ENCODE measurements around the gene PRUNE2.

PRUNE2 gene

GRCh38 chr9:76901801-76902200 lies 4.1 kb downstream of the PRUNE2 start:
- DNase-seq: peak in 1 of 2 experiments; percentile 43

- no peak for DNase-seq
Observed at GRCh38 chr9:76900884-76901440, 5.0 kb downstream of the PRUNE2 start.

GRCh38 chr9:76898786-76899185 lies 7.1 kb downstream of the PRUNE2 start:
- DNase-seq: no peak

- no peak for DNase-seq
Observed at GRCh38 chr9:76897804-76898525, 7.9 kb downstream of the PRUNE2 start.

- DNase-seq: no peak
Observed at GRCh38 chr9:76896035-76896434, 9.9 kb downstream of the PRUNE2 start.

GRCh38 chr9:76895186-76895585 lies 10.7 kb downstream of the PRUNE2 start:
- DNase-seq: no peak

- DNase-seq: no peak
Observed at GRCh38 chr9:76894198-76894597, 11.7 kb downstream of the PRUNE2 start.

- DNase-seq: no peak
Observed at GRCh38 chr9:76893395-76893932, 12.4 kb downstream of the PRUNE2 start.

GRCh38 chr9:76891874-76892273 lies 14.0 kb downstream of the PRUNE2 start:
- no peak for DNase-seq

- DNase-seq: no peak
Observed at GRCh38 chr9:76891279-76891678, 14.6 kb downstream of the PRUNE2 start.

GRCh38 chr9:76887951-76888350 lies 18.0 kb downstream of the PRUNE2 start:
- DNase-seq: no peak

- no peak for DNase-seq
Observed at GRCh38 chr9:76887003-76887821, 18.7 kb downstream of the PRUNE2 start.

- DNase-seq: no peak
Observed at GRCh38 chr9:76886318-76886717, 19.6 kb downstream of the PRUNE2 start.

GRCh38 chr9:76884823-76885222 lies 21.1 kb downstream of the PRUNE2 start:
- no peak for DNase-seq

GRCh38 chr9:76883341-76883855 lies 22.5 kb downstream of the PRUNE2 start:
- DNase-seq: no peak

- no peak for DNase-seq
Observed at GRCh38 chr9:76882686-76883085, 23.2 kb downstream of the PRUNE2 start.

- no peak for DNase-seq
Observed at GRCh38 chr9:76880210-76880609, 25.7 kb downstream of the PRUNE2 start.

GRCh38 chr9:76878933-76879332 lies 27.0 kb downstream of the PRUNE2 start:
- no peak for DNase-seq

- no peak for DNase-seq
Observed at GRCh38 chr9:76877961-76878360, 28.0 kb downstream of the PRUNE2 start.

GRCh38 chr9:76876098-76876497 lies 29.8 kb downstream of the PRUNE2 start:
- DNase-seq: no peak

- DNase-seq: no peak
Observed at GRCh38 chr9:76873821-76874220, 32.1 kb downstream of the PRUNE2 start.

- no peak for DNase-seq
Observed at GRCh38 chr9:76873056-76873792, 32.7 kb downstream of the PRUNE2 start.

- DNase-seq: peak; percentile 7 to 24
Observed at GRCh38 chr9:76868897-76869296, 37.0 kb downstream of the PRUNE2 start.
